Peyer's patch (tissue), 4 donors: Measurements from ENCODE around the gene SHANK1. TPM values are rescaled to one million over a fixed set of nuclear protein-coding genes. Genes with fewer than 3 reads are reported as not detected.

ENCODE experiments used
- DNase-seq, 3 donors: peaks; one replicate each; pipeline ENCODE4 v3.0.0-alpha.2; 2017 to 2019
- H3K27ac ChIP-seq, 4 donors: fragments of 200-600 bp; sonication (generic); one replicate each; pipeline ENCODE4 v1.5.1; 2016 to 2019
- H3K27me3 ChIP-seq, 2 donors: fragments of 200-600 bp; sonication (generic); one replicate each; pipeline ENCODE4 v1.5.1; 2019
- H3K36me3 ChIP-seq, 3 donors: fragments of 200-600 bp; sonication (generic); one replicate each; pipeline ENCODE4 v1.5.1; 2016 to 2019
- H3K4me1 ChIP-seq, 4 donors: fragments of 200-600 bp; sonication (generic); one replicate each; pipeline ENCODE4 v1.5.1; 2016 to 2019
- H3K4me3 ChIP-seq, 4 donors: fragments of 200-600 bp; sonication (generic); 1 replicate in 3 of 4; 2 replicates in 1 of 4; pipeline ENCODE4 v1.5.1; 2016 to 2019; ENCODE audit warnings: mild to moderate bottlenecking in 1 of 4
- H3K9me3 ChIP-seq, 4 donors: fragments of 200-600 bp; sonication (generic); one replicate each; pipeline ENCODE4 v1.5.1; 2016 to 2019; ENCODE audit warnings: mild to moderate bottlenecking in 1 of 4
- CTCF ChIP-seq, 6 experiments: fragments of 450-650 bp in 4 of 6; fragments of 200-600 bp in 2 of 6; sonication (generic) in 1 of 6; IDR thresholded peaks; one replicate each; pipeline ENCODE4 v1.5.1; 2017 to 2019; ENCODE audit warnings: antibody characterized with exemption in 6 of 6, mild to moderate bottlenecking in 3 of 6, moderate library complexity in 1 of 6
- POLR2A ChIP-seq, 2 donors: fragments of 450-650 bp; IDR thresholded peaks; one replicate each; pipeline ENCODE4 v1.5.1; 2017; ENCODE audit warnings: antibody characterized with exemption in 2 of 2, mild to moderate bottlenecking in 2 of 2, moderate library complexity in 2 of 2
- total RNA-seq, 4 donors: library from RNA; depleted of rRNA; stranded (reverse); fragments of >200 nt; gene quantifications; one replicate each; pipeline ENCODE4 v1.1.0, GENCODE V29; 2016

Gene SHANK1
- total RNA-seq, 4 donors from 2014 or later = 0.83 to 1.3 TPM; not detected in 2

- no peak overlapping the region for H3K4me3 ChIP-seq
- H3K27me3 ChIP-seq = peaks cover 0 to 16% of the 10 kb centered on the region in 2 donors
- H3K36me3 ChIP-seq = no peaks in the 10 kb centered on the region
- DNase-seq = no peak
- TF ChIP-seq POLR2A (IDR thresholded peaks at IDR 0.05) = no peak
- no peak for TF ChIP-seq CTCF (IDR thresholded peaks at IDR 0.05)
- H3K4me1 ChIP-seq = peaks cover 0 to 28% (median 10%) of the 10 kb centered on the region in 4 donors
- H3K9me3 ChIP-seq = peaks cover 0 to 5% (median 0%) of the 10 kb centered on the region in 4 donors
- no peak overlapping the region for H3K27ac ChIP-seq
Observed at GRCh38 chr19:50720181-50720920, 749 bp upstream of the SHANK1 start.

GRCh38 chr19:50719119-50719435 lies 525 bp downstream of the SHANK1 start:
- Histone ChIP-seq H3K4me1 (peaks cover 0 to 19% (median 8%) of the 10 kb centered on the region in 4 donors), H3K27ac (no peak overlapping the region), H3K9me3 (no peaks in the 10 kb centered on the region), H3K4me3 (peak overlapping the region in 3 of 4 donors; percentile 29 to 39 (median 38)), H3K27me3 (peaks cover 0 to 16% of the 10 kb centered on the region in 2 donors), H3K36me3 (no peaks in the 10 kb centered on the region)
- no peak for DNase-seq
- TF ChIP-seq POLR2A (IDR thresholded peaks at IDR 0.05) (no peak), CTCF (IDR thresholded peaks at IDR 0.05) (no peak)

DNA sequence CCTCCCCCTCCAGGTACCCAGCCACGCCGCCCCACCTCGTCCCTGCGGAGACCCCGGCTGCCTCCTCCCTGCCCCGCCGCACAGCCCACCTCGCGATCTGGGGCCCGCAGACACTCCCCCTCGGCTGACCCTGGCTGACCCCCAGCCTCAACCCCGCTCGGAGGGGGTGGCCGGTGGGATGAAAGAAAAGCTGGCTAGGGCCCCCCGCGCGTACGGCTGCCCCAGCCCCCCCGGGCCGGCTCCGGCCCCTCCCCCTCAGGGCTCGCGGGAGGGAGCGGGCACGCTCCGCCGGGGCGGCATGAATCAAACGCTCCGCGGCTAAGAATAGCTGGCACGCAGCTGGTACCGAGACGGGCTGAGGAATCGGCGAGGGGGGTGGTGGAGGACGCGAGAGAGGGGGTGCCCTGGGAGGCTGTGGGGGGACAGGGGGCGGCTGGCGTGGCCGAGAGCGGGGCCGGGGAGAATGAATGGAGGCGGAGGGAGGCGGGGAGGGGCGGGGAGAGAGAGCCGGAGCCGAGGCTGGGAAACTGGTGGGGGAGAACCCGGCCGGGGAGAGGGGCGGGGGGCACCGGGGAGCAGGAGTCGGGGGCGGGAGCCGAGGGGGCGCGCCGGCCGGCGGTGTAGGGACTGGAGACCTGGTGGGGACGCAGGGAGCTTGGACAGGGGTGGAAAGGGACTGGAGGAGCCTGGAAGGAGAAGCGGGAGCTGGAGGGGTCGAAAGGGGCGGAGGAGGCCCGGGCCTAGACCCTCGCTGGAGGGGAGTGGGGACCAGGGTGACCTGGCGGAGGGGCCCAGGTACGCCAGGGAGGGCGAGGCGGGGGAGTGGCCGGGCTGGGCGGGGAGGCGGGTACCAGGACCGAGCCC lies 1.1 kb downstream of the SHANK1 start:
- peak in 1 of 3 donors; percentile 24 for DNase-seq
- H3K4me1 ChIP-seq = peaks cover 0 to 16% (median 8%) of the 10 kb centered on the region in 4 donors
- no peaks in the 10 kb centered on the region for H3K36me3 ChIP-seq
- H3K9me3 ChIP-seq = no peaks in the 10 kb centered on the region
- no peak overlapping the region for H3K27ac ChIP-seq
- H3K27me3 ChIP-seq = peaks cover 0 to 16% of the 10 kb centered on the region in 2 donors
- peak overlapping the region in 3 of 4 donors; percentile 29 to 39 (median 38) for H3K4me3 ChIP-seq
- TF ChIP-seq CTCF (IDR thresholded peaks at IDR 0.05) (no peak), POLR2A (IDR thresholded peaks at IDR 0.05) (no peak)

DNA sequence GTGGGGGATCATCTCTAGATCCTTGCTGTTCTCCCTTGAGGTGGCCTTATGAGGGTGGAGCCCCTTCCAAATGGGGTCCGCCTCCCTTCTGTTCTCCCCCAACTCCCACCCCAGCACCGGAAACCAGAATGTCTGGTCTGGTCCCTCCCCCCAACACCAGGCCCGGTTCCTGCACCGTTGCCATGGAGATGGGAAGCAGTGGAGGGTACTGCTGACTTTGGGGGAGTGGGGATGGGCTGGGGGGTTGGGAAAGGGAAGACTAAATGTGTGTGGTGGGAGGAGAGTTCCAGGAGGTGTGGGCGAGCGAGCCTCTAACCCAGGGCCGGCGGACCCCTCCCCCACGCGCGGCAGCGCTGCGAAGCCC lies 1.7 kb downstream of the SHANK1 start:
- no peaks in the 10 kb centered on the region for H3K9me3 ChIP-seq
- DNase-seq = peak in 1 of 3 donors; percentile 36
- no peak overlapping the region for H3K27ac ChIP-seq
- H3K4me1 ChIP-seq = peaks cover 0 to 16% (median 8%) of the 10 kb centered on the region in 4 donors
- no peak overlapping the region for H3K4me3 ChIP-seq
- TF ChIP-seq CTCF (IDR thresholded peaks at IDR 0.05) = no peak
- no peak for TF ChIP-seq POLR2A (IDR thresholded peaks at IDR 0.05)
- no peaks in the 10 kb centered on the region for H3K36me3 ChIP-seq
- H3K27me3 ChIP-seq = peaks cover 0 to 16% of the 10 kb centered on the region in 2 donors

GRCh38 chr19:50717026-50717723 lies 2.4 kb downstream of the SHANK1 start:
- TF ChIP-seq POLR2A (IDR thresholded peaks at IDR 0.05) (no peak), CTCF (IDR thresholded peaks at IDR 0.05) (no peak)
- Histone ChIP-seq H3K4me1 (peaks cover 0 to 16% (median 8%) of the 10 kb centered on the region in 4 donors), H3K4me3 (no peak overlapping the region), H3K27ac (no peak overlapping the region), H3K27me3 (peaks cover 0 to 16% of the 10 kb centered on the region in 2 donors), H3K36me3 (no peaks in the 10 kb centered on the region), H3K9me3 (no peaks in the 10 kb centered on the region)
- DNase-seq = no peak
